ENCODE data around the gene TBC1D14.

- TF ChIP-seq TAF1 (IDR thresholded peaks at IDR 0.05; ENCODE audit: borderline replicate concordance, insufficient read depth, low read length) (no peak), SIN3A (IDR thresholded peaks at IDR 0.05; ENCODE audit: borderline replicate concordance, insufficient read depth, low read length) (no peak)
These were observed 93.7 kb downstream of the TBC1D14 start for GRCh38 chr4:7003176-7003878.

All from PFSK-1 (cell line).